HG03575 (cell line): ENCODE data around the gene CCDC60.

Source experiments
- ATAC-seq: cut with Tn5 transposase; IDR thresholded peaks from one replicate; pipeline ENCODE4 v1.9.1; 2021; ENCODE audit not compliant: unreplicated experiment, insufficient number of reproducible peaks, low FRiP score; ENCODE audit errors: extremely low read depth

Gene CCDC60

GRCh38 chr12:119375075-119375882 lies 40.8 kb downstream of the CCDC60 start:
- ATAC-seq, result no peak

DNA sequence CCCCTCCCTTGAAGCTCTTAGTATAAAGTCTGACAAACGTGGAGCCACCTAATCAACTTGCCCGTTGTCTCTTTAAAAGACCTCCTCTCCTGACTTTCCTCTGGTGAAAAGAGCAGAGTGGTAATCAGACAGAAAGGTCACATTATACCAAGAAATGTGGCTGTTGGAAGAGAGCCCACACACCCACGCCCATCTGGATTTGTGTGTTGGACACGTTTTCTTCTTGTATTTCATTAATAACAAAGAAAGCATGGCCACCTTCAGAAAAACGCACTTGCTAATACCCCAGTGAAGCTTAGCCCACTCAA lies 41.3 kb downstream of the CCDC60 start:
- no peak for ATAC-seq

DNA sequence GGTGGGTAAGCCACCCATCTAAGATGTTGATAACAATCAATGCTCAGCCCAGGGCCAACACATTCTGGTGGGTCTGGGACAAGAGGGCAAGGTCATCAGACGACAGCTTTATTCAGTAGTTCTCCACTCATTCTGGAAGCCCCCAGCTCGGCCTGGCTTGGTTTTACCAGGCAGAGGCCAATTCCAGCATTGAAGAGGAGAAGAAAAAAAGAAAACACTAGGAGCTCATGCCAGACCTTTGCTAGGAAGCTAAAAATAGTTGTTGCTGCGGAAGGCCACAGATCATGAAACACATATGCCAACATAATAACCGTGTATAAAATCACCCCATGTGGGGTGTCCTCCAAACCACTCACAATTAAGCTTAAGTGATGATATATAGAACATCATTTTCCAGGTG lies 44.4 kb downstream of the CCDC60 start:
- ATAC-seq, result no peak

GRCh38 chr12:119381471-119382235 lies 47.1 kb downstream of the CCDC60 start:
- no peak for ATAC-seq

DNA sequence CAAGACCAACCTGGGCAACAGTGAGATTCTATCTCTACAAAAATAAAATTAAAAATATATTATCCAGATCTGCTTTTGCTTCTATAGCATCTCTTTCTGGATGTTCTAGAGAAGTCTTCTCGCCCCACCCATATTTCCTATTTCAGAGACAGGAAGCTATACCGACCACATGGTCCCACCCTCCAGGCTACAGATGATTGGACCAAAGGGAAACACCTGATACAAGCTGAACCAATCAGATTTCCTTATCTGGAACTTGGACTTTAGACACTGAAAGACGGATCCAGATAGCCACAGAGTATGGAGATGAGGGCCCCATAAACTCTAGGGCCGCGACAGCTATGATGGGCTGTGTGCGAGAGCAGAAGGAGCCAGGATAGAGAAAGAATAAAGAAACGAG lies 48.7 kb downstream of the CCDC60 start:
- no peak for ATAC-seq

DNA sequence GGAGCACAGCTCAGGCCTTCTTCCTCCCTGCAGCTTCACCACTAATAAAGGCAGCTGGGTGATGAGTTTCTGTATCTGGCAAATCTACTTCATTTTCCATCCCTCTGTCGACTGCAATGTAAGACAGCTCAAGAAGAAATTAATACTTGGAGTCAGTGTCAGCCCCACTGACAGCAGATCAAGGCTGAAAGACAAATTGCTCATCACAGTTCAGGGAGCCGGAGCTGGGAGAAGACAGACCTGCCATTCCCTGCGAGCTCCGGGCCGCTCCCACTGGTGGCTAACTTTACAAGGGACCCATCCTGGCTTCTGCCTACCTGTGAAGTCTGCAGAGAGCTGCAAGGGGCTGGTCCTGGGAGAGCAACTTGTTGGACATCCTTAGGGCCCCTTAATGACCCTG lies 49.8 kb downstream of the CCDC60 start:
- ATAC-seq, result no peak

DNA sequence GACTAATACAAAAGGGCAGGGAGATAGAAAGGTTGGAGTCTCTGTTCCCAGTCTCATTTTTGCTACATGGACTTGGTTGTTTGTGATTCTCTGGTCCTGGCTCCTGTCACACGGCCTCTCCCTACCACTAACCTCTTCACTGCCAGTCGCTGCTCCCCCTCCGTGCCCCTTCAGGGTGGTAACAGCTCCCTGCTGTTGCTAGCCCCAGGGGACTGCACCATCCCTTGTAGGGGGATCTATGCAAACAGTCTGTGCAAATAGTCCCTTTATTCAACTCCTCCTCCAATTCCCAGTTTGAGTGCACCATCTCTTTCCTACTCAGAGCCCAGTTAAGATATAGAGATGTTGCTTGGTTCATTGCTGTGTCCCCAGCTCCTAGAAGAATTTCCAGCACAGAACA lies 51.1 kb downstream of the CCDC60 start:
- ATAC-seq, result no peak

DNA sequence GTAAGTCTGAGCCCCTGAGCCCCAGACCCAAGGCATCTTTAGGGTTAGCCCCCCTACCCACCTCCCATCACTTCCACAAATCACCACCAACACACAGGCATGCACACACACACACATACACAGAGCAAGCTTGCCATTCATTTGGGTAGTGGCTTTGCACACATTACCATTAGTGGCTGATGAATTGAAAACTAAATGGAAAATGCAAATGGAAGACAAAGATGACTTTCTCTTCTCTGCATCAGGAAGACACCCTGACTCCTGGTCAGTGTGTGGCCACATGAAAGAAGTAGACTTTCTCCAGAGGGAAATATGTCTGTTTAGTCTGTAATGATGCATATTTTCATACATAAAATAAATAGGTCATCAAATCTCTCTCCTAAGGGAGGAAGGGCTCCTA lies 55.2 kb downstream of the CCDC60 start:
- no peak for ATAC-seq

DNA sequence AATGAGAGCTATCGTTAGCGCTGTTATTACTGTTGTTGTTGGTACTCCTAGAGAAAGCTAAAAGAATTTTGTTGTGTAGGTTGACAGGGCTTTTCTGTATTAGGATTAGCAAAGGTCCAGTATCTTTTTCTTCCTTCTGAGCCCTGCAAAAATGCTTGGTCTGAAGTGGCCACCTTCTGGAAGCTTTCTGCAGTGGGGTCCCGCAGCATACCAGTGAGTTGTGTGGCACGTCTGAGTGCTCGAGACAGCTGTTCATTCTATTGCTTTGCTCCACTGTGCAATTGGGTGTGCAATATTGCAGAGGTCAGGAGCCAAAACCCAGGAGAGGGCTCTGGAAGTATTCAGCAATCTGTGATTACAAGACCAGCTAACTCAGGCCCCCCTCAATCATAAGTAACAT lies 57.1 kb downstream of the CCDC60 start:
- ATAC-seq, result no peak

GRCh38 chr12:119393677-119394076 lies 59.1 kb downstream of the CCDC60 start:
- ATAC-seq, result no peak

DNA sequence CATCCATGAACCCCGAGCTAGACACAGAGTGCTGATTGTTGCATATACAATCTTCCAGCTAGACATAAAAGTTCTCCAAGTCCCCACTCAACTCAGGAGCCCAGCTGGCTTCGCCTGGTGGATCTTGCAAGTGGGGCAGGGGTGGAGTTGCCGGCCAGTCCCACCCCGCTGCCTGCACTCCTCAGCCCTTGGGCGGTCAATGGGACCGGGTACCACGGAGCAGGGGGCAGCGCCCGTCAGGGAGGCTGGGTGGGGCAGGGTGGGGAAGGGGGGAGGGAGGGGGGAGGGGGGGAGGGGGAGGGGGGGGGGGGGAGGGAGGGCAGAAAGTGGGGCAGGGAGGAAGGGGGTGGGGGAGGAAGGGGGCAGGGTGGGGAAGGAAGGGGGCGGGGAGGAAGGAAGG lies 63.0 kb downstream of the CCDC60 start:
- ATAC-seq, result no peak

DNA sequence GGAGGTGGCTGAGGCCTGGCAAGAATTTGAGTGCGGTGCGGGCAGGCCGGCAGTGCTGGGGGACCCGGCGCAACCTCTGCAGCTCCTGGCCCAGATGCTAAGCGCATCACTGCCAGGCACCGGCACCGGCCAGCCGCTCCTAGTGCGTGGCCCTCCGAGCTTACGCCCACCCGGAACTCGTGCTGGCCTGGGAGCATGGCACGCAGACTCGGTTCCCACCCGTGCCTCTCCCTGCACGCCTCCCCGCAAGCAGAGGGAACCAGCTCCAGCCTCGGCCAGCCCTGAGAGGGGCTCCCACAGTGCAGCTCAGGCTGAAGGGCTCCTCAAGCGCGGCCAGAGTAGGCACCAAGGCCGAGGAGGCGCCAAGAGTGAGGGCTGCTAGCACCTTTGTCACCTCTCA lies 63.7 kb downstream of the CCDC60 start:
- ATAC-seq, result no peak

GRCh38 chr12:119399301-119399700 lies 64.8 kb downstream of the CCDC60 start:
- no peak for ATAC-seq

GRCh38 chr12:119406308-119406707 lies 71.8 kb downstream of the CCDC60 start:
- ATAC-seq, result no peak

DNA sequence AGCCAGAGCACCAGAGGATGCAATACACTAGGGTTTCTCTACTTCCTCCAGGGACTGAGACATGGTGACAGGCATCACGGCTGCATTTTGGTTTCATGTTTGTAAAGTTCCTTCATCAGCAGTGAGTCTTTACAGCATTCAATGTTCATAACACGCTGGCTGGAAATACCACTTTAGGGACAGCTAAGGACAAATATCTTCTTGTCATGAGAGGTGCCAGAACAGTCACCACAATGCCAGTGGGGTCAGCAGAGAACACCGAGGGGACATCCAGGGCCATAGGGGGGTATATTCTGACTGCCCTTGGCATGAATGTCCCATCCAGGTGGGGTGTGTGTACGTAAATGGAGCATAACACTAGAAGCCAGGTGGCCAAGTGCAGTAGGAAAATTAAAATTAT lies 72.3 kb downstream of the CCDC60 start:
- ATAC-seq, result no peak

DNA sequence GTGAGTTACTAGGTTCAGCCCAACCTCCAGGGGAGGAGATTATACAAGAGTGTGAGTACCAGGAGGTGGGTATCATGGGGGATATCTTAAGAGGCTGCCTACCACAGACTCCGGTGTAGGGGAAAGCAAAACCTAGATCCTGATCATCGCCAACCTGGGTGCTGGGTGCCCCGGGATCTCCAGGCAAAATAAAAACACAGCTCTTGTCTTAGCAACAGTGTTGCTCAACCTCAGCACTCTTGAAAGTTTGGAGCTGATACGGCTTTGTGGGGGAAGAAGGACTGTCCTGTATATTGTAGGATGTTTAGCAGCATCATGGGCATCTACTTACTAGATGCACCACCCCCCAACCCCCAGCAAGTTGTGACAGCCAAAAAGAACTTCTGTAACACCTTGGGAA lies 74.5 kb downstream of the CCDC60 start:
- no peak for ATAC-seq

DNA sequence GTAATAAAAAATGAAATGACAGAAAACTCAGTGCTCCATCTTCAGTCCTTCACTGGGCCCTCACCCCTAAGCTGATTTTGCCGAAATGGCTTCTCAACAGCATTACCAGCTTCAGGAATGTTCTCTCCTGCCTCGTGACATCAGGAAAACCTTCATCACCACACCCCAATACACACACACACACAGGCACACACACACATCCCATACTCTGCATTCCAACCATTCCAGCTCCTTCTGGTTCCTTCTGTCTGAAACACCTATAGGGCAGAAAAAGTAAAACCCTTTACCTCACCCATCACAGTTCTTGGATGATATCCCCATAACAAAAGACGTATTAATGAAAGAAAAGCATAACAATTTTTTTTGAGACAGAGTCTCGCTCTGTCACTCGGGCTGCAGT lies 75.9 kb downstream of the CCDC60 start:
- no peak for ATAC-seq

GRCh38 chr12:119412306-119412705 lies 77.8 kb downstream of the CCDC60 start:
- ATAC-seq, result no peak

GRCh38 chr12:119412811-119413794 lies 78.6 kb downstream of the CCDC60 start:
- no peak for ATAC-seq

GRCh38 chr12:119415714-119416113 lies 81.2 kb downstream of the CCDC60 start:
- ATAC-seq, result no peak
